Measurements from ENCODE around the gene CLIC4.
"Not testable (repeated sequence)": the region's sequence is repeated elsewhere in the genome, so short reads cannot be mapped to it uniquely, and the experiment has no call there.

CLIC4 gene

DNA sequence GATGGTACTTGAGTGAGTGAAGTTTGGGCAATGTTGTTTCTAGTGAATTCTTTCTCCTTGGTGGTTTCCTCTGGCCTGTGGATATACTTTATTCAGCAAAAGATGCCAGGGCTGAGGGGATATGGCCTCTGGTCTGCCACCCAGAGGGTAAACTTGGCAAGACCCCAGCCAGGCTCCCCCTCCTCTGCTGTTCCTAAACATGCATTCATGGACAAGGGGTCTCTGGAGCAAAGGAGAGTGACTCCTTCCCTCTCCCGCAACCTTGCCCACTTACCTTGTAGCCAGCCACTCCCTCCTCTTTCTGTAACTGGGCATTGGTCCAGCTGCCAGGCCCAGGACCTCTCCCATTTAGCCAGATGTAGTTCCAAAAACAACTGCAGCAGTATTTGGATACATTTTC, 141.0 kb downstream of the CLIC4 start:
- no peak for DNase-seq

DNA sequence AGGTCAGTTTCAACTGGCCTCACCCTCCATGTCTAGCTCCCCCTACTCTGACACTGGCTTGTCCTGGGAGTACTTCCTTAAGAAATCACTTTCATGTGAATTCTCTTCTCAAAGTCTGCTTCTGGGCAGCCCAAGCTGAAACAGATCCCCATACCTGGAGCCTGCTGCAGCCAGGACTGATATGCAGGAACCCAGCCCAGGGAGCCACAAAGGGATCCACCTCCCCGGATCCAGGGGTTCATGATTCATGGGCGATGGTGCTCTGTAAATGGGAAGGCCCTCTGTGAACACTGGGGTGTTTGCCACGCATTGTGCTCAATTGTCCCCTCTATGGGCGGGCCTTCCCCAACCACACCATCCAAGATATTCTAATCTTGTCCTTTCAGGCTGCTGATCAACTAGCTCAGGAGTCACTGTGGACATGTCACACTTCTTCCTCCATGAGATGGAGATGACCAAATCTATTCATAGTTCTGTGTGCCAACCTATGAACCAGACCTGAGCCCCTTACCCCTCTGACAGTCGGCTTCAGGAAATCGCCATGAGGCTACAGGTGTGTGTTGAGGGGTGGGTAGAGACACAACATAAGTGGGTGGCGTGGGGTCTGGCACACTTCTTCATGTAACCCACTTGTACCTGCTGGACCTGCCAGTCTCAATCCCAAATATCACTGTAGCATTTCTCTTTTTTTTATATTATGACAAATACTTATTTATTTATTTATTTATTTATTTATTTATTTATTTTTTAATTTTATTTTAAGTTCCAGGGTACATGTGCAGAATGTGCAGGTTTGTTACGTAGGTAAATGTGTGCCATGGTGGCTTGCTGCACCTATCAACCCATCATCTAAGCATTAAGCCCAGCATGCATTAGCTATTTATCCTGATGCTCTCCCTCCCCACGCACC, 143.1 kb downstream of the CLIC4 start:
- no peak for DNase-seq

DNA sequence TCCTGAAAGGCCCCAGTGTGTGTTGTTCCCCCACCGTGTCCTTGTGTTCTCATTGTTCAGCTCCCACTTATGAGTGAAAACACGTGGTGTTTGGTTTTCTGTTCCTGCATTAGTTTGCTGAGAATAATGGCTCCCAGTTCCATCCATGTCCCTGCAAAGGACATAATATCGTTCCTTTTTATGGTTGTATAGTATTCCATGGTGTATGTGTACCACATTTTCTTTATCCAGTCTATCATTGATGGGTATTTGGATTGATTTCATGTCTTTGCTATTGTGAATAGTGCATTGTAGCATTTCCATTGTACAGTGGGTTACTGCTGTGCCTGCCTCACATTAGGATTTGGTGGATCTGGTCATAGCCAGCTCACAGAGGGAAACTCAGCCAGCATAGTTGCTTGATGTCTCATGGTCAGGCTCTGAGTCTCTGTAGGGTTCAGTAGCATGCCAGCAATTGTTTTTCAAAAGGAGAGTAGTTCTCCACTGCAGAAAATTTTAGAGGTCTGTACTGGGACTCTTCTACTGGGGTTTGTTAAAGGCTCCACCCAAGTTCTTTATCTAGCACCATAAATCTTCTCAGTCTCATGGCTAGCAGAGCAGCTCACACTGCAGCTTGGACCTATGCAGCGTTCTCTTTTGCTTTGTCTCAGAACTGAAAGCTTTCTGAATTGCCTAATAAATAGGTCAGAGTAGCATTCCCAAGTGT, 143.9 kb downstream of the CLIC4 start:
- no peak for DNase-seq

- no peak for DNase-seq
Observed at GRCh38 chr1:24890887-24891286, 145.6 kb downstream of the CLIC4 start.

DNA sequence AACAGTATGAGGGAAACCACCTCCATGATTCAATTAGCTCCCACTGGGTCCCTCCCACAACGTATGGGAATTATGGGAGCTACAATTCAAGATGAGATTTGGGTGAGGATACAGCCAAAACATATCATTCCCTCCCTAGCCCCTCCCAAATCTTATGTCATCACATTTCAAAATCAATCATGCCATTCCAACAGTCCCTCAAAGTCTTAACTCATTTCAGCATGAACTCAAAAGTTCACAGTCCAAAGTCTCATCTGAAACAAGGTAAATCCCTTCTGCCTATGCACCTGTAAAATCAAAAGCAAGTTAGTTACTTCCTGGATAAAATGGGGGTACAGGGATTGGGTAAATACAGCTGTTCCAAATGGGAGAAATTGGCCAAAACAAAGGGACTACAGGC, 146.1 kb downstream of the CLIC4 start:
- DNase-seq, result not testable (repeated sequence)

GRCh38 chr1:24892188-24893153, 147.2 kb downstream of the CLIC4 start:
- no peak for DNase-seq

DNA sequence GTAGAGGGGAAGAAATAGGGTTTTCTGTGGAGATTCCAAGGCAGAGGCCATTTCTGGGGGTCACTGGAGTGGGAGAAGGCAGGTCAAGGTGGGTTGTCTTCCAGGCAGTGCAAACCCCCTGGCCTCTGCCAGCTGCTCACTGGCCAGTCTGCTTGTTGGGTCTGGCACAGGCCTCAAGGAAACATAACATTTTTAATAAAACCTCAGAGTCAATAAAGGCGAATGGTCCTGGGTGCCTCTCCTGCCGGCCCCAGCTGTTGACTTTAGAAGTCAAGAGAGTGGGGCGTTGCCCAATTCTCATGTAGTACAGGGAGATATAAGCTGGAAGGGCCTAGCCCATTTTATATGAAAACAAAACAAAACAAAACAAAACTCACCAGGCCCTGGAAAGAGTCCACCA, 148.2 kb downstream of the CLIC4 start:
- no peak for DNase-seq
